Mesangial cell (primary cell): ENCODE measurements around the gene HSD11B1L. TPM values are rescaled to one million over a fixed set of nuclear protein-coding genes. Genes with fewer than 3 reads are reported as not detected.

Experiments
- total RNA-seq: library from RNA; depleted of rRNA; stranded (reverse); fragments of >200 nt; gene quantifications from 2 replicates; pipeline ENCODE4 v1.2.3, GENCODE V29; 2015

Gene HSD11B1L, protein sequence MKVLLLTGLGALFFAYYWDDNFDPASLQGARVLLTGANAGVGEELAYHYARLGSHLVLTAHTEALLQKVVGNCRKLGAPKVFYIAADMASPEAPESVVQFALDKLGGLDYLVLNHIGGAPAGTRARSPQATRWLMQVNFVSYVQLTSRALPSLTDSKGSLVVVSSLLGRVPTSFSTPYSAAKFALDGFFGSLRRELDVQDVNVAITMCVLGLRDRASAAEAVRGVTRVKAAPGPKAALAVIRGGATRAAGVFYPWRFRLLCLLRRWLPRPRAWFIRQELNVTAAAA
- total RNA-seq: 15.5 and 27.1 TPM in 2 replicates

DNA sequence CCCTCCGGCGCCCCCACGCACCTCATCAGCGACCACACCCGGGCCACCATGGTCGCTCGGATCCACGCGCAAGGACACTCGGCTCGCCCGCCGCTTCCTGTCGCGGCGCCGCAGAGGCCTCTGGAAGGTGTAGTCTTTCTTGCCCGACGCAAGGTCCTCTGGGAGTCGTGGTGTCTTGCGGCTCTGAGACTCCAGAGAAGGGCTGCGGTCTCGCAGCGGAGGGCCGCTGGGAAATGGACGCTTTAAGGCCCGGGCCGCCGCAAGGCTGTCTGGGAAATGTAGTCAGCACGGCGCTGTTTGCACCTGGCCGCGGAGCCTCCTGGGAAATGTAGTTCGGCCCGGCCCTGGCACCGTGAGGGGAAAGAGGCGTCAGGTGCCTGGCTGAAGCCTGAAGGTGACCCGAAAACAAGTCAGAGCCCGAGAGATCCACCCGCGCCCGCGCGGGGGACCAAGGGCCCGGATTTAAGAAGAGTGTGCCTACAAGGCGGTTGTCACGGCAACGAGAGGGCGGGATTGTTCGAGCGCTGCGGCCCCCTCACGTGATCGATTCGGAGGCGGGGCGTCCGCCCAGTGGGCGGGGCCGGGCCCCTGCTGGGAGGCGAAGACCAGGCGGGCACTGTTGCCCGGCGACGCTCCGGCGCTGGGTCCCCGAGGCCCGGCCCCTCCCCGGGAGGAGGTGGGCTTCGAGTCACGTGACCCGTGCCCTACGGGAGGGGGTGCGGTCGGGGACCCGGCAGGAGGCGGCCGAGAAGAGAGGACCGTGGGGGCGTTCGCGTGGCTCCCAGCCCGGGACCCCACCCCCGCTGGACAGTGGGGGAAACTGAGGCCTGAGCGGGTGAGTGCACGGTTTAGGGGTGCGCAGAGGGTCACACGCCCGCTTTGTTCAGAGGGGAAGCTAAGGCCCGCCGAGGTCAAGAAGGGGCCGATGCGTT, at the start of gene HSD11B1L, which contains the start of gene MICOS13:
TSS of gene HSD11B1L (plus strand) at position 591 of the 932 bp plus-strand sequence. CDS start 3,806 bp downstream, outside the sequence.
TSS of gene MICOS13 (minus strand) at position 80 of the 932 bp plus-strand sequence. CDS start at position 50, 30 bp downstream.

DNA sequence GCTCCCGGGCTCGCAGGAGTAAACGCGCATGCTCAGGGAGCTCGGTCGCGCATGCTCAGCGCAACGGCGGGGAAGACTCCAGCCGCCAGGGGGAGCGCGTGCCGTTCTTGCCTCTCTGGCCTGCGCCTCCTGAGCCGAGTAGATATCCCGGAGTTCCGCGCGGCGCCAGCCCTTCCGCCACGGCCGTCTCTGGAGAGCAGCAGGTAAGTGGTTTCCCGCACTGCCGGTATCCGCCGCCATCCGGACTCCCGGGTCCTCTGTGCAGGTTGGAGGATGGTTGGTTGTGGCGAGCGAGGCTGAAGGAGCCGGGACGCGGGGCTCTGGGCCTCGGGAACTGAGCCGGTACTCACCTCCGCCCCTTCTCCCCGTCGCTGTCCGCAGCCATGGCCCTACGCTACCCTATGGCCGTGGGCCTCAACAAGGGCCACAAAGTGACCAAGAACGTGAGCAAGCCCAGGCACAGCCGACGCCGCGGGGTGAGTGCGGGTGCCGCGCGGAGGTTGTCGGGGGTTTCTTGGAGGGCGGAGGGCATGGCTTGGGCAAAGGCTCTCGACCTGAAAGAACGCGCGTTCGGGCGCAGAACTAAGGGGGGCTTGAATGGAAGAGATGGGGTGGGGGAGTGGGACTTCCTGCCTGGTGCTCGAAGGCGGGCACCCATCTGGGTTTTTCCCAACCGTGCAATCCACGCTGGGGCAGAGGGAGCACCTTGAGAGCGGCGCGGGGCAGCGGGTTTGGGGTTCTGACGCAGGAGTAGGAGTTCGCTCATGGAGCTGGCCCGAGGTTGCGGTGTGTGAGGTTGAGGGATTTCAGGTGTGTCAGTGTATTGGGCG, 9.5 kb downstream of the HSD11B1L start, which contains the start of gene RPL36:
TSS of gene RPL36 (plus strand) at position 171 of the 830 bp plus-strand sequence. CDS start at position 384, 213 bp downstream.

DNA sequence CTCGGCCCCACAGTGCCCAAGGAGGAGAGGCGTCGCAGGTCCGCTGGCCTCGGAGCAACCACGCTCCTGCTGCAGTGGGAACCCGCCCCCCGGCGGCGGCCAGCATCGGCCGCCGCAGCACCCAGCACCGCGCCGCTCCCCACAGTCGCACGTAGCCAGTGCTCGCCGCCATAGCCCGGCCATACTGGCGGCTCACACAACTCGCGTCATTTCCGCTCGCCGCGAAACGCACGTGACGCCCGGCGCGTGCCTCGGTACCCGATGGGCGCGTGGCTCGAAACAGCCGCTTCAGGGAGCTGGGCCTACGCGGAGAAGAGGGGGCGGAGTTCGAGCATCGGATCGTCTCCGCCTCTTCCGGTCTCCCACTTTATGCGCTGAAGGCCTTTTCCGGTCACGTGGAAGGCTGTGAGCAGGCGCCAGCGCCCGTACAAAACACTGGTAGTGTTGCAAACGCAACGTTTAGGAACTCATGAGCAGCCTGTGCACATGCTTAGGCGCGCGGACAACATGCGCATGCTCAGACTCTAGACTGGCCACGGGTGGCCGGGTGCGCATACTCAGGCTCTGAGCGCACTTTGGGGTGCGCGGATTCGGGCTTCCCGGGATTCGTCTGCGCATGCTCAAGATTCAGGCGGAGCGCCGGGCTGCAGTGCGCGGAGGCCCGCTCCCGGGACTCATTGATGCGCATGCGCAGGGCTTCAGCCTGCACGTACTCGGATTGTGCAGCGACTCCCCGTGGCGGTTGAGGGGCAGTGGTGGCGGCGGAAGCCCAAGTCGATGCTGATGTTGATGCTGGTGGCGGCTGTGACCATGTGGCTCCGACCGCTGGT, 39.3 kb downstream of the HSD11B1L start, which contains the start of the genes CATSPERD and LONP1:
TSS of gene CATSPERD (plus strand) at position 677 of the 830 bp plus-strand sequence. CDS start at position 778, 101 bp downstream.
TSS of gene LONP1 (minus strand) at position 186 of the 830 bp plus-strand sequence. CDS start at position 172, 14 bp downstream.

Other genes starting within 250 kb of the HSD11B1L start
- gene ZNRF4, start 225.6 kb upstream of the HSD11B1L start, total RNA-seq: not detected in 2 replicates
- gene TINCR, start 113.1 kb upstream of the HSD11B1L start, total RNA-seq: not detected in 2 replicates
- 19.9 and 20.5 TPM in 2 replicates for gene SAFB2, start 58.3 kb upstream of the HSD11B1L start, total RNA-seq
- 35.0 and 60.8 TPM in 2 replicates for gene SAFB, start 57.9 kb upstream of the HSD11B1L start, total RNA-seq
- gene MICOS13, start 511 bp upstream of the HSD11B1L start, total RNA-seq: 83.9 and 89.0 TPM in 2 replicates
- gene RPL36, start 9.3 kb downstream of the HSD11B1L start, total RNA-seq: 1,120 and 1,187 TPM in 2 replicates
- 105 and 116 TPM in 2 replicates for gene LONP1, start 39.1 kb downstream of the HSD11B1L start, total RNA-seq
- gene CATSPERD, start 39.6 kb downstream of the HSD11B1L start, total RNA-seq: not detected in 2 replicates
- 0.51 and 0.81 TPM in 2 replicates for gene PRR22, start 103.7 kb downstream of the HSD11B1L start, total RNA-seq
- gene DUS3L, start 110.1 kb downstream of the HSD11B1L start, total RNA-seq: 27.1 and 34.7 TPM in 2 replicates
- 1.6 and 2.5 TPM in 2 replicates for gene NRTN, start 124.0 kb downstream of the HSD11B1L start, total RNA-seq
- gene FUT6, start 158.7 kb downstream of the HSD11B1L start, total RNA-seq: not detected in 2 replicates
- not detected in 2 replicates for gene FUT3, start 170.4 kb downstream of the HSD11B1L start, total RNA-seq
- not detected in 2 replicates for gene FUT5, start 189.5 kb downstream of the HSD11B1L start, total RNA-seq
- gene NDUFA11, start 222.8 kb downstream of the HSD11B1L start, total RNA-seq: 500 and 534 TPM in 2 replicates
- gene VMAC, start 223.8 kb downstream of the HSD11B1L start, total RNA-seq: 2.6 and 8.7 TPM in 2 replicates
- 1.1 and 10.1 TPM in 2 replicates for gene CAPS, start 233.2 kb downstream of the HSD11B1L start, total RNA-seq